NCI-H146 treated with DMSO at 0.1 percent for 48 hours (cell line): ENCODE data around the gene ZNF740.

Source experiments
- DNase-seq: peaks from one replicate; lab custom pipeline; 2025; ENCODE audit not compliant: unreplicated experiment; lab: John Stamatoyannopoulos, UW

The ZNF740 gene

GRCh38 chr12:53225635-53226424 lies 45.3 kb downstream of the ZNF740 start:
- DNase-seq, result no peak

- no peak for DNase-seq
Observed at GRCh38 chr12:53226815-53227214, 46.3 kb downstream of the ZNF740 start.

GRCh38 chr12:53227341-53227740 lies 46.8 kb downstream of the ZNF740 start:
- DNase-seq, result no peak

- DNase-seq, result no peak
Observed at GRCh38 chr12:53227836-53228235, 47.3 kb downstream of the ZNF740 start.

GRCh38 chr12:53229454-53229853 lies 48.9 kb downstream of the ZNF740 start:
- no peak for DNase-seq

GRCh38 chr12:53230108-53230845 lies 49.8 kb downstream of the ZNF740 start:
- no peak for DNase-seq

- no peak for DNase-seq
Observed at GRCh38 chr12:53231671-53231920, 51.1 kb downstream of the ZNF740 start.

GRCh38 chr12:53231921-53232645 lies 51.6 kb downstream of the ZNF740 start, which contains the start of gene RARG:
Gene RARG (minus strand): TSS chr12:53232209. CDS start chr12:53227545, 4,664 bp downstream.
- DNase-seq, result no peak

- no peak for DNase-seq
Observed at GRCh38 chr12:53232646-53233461, 52.3 kb downstream of the ZNF740 start.

GRCh38 chr12:53233671-53234121 lies 53.2 kb downstream of the ZNF740 start:
- no peak for DNase-seq

GRCh38 chr12:53234271-53234914 lies 53.9 kb downstream of the ZNF740 start:
- no peak for DNase-seq

- no peak for DNase-seq
Observed at GRCh38 chr12:53235164-53235563, 54.6 kb downstream of the ZNF740 start.

GRCh38 chr12:53235742-53236442 lies 55.4 kb downstream of the ZNF740 start:
- DNase-seq, result no peak

GRCh38 chr12:53236443-53237111 lies 56.1 kb downstream of the ZNF740 start:
- no peak for DNase-seq

- DNase-seq, result no peak
Observed at GRCh38 chr12:53239643-53240258, 59.2 kb downstream of the ZNF740 start.

GRCh38 chr12:53241623-53242412 lies 61.3 kb downstream of the ZNF740 start:
- no peak for DNase-seq

- no peak for DNase-seq
Observed at GRCh38 chr12:53244337-53244736, 63.8 kb downstream of the ZNF740 start.
